ENCODE data around the gene C1orf226. TPM values are rescaled to one million over a fixed set of nuclear protein-coding genes. Genes with fewer than 3 reads are reported as not detected.

C1orf226 gene
- total and polyA plus RNA-seq, 10 of the 15 experiments (the other 5 are each of a cell fraction or from before 2014, with no cell fraction given), result not detected

GRCh38 chr1:162397039-162397448 lies 15.5 kb downstream of the C1orf226 start:
- ATAC-seq (no peak; the same call in 2 of the 3 replicates), FAIRE-seq (no peak), DNase-seq (ENCODE audit: low read depth, low spot score) (no peak)
- H3K9ac ChIP-seq (ENCODE audit: control insufficient read depth, insufficient read depth, low read length), result no peak overlapping the region
- H2AFZ ChIP-seq (ENCODE audit: control insufficient read depth, low read depth, low read length), result no peak overlapping the region
- no peaks in the 10 kb centered on the region for H4K20me1 ChIP-seq (ENCODE audit: control insufficient read depth, insufficient read depth)
- POLR2A ChIA-PET, result no interaction called here
- no peak overlapping the region for H3K4me3 ChIP-seq
- H3K36me3 ChIP-seq (ENCODE audit: control insufficient read depth in 2 of 2, insufficient read depth in 2 of 2, low read length in 1 of 2), result no peaks in the 10 kb centered on the region
- WGBS (ENCODE audit: insufficient coverage, insufficient replicate concordance, low lambda C conversion rate, missing lambda C conversion rate), result 54% methylated on average over 3 of the region's 3 CpGs
- no peaks in the 10 kb centered on the region for H3K4me1 ChIP-seq (ENCODE audit: control insufficient read depth, insufficient read depth, low read length)
- TF ChIP-seq SUPT20H (IDR thresholded peaks at IDR 0.05; ENCODE audit: borderline replicate concordance, control insufficient read depth, low read depth, low read length) (no peak), ZBED1 (IDR thresholded peaks at IDR 0.05; ENCODE audit: borderline replicate concordance) (no peak), ZNF217 (IDR thresholded peaks at IDR 0.05) (no peak), SKIL (IDR thresholded peaks at IDR 0.05; ENCODE audit: low read depth, poor library complexity, severe bottlenecking) (no peak), TARDBP (IDR thresholded peaks at IDR 0.05; ENCODE audit: borderline replicate concordance) (no peak), SIN3A (IDR thresholded peaks at IDR 0.05; ENCODE audit: low read depth, low read length) (no peak), HCFC1 (IDR thresholded peaks at IDR 0.05; ENCODE audit: low read length) (no peak), POLR2AphosphoS5 (IDR thresholded peaks at IDR 0.05; ENCODE audit: low read length) (no peak), WRNIP1 (IDR thresholded peaks at IDR 0.05; ENCODE audit: borderline replicate concordance, low read depth, low read length) (no peak), GATAD2B (conservative IDR thresholded peaks at IDR 0.05; ENCODE audit: low read depth) (no peak), CREM (IDR thresholded peaks at IDR 0.05; ENCODE audit: low read depth) (no peak), IRF5 (IDR thresholded peaks at IDR 0.05; ENCODE audit: borderline replicate concordance) (no peak), GABPA (IDR thresholded peaks at IDR 0.05; ENCODE audit: low read depth) (no peak), ZBTB4 (CRISPR knock-in tag; IDR thresholded peaks at IDR 0.05) (no peak), BACH1 (IDR thresholded peaks at IDR 0.05; ENCODE audit: borderline replicate concordance) (no peak), STAT3 (IDR thresholded peaks at IDR 0.05; ENCODE audit: low read depth, low read length) (no peak)
- TF ChIP-seq, protein P1, sequence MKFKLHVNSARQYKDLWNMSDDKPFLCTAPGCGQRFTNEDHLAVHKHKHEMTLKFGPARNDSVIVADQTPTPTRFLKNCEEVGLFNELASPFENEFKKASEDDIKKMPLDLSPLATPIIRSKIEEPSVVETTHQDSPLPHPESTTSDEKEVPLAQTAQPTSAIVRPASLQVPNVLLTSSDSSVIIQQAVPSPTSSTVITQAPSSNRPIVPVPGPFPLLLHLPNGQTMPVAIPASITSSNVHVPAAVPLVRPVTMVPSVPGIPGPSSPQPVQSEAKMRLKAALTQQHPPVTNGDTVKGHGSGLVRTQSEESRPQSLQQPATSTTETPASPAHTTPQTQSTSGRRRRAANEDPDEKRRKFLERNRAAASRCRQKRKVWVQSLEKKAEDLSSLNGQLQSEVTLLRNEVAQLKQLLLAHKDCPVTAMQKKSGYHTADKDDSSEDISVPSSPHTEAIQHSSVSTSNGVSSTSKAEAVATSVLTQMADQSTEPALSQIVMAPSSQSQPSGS (IDR thresholded peaks at IDR 0.05; ENCODE audit: low read length), result no peak
- CTCF ChIA-PET, result interaction anchor here (3.1 kb wide), 1 partner anchor 39 kb away, joined by 11 read pairs; no protein-coding TSS in a partner anchor
- H3K27me3 ChIP-seq (replicated peaks in 1 of 2; ENCODE audit: control insufficient read depth in 2 of 2, insufficient read depth in 2 of 2, low read length in 1 of 2), result peaks cover 0 to 5% of the 10 kb centered on the region in 2 experiments; a peak in 3 of 4 replicates
- intact Hi-C loops (cut with micrococcal nuclease; ENCODE audit: unreplicated experiment) (no loop called here), in situ Hi-C loops (cut with MboI) (no loop called here)
- RAD21 ChIA-PET (ENCODE audit: unreplicated experiment), result no interaction called here
- no peaks in the 10 kb centered on the region for H3K79me2 ChIP-seq (ENCODE audit: control insufficient read depth, insufficient read depth, low read length)
- no peaks in the 10 kb centered on the region for H3K9me3 ChIP-seq (replicated peaks; ENCODE audit: control insufficient read depth, insufficient read depth, low read length)
- SMC1A ChIA-PET (ENCODE audit: uncharacterized antibody, unreplicated experiment), result no interaction called here
- H3K27ac ChIP-seq (ENCODE audit: control insufficient read depth, insufficient read depth), result no peak overlapping the region
- no peak overlapping the region for H3K4me2 ChIP-seq (ENCODE audit: control insufficient read depth, insufficient read depth)
- BruUV-seq (replicated peaks), result no TSS peak
